Stomach (tissue), 9 donors: ENCODE measurements around the gene SCAF1. TPM values are rescaled to one million over a fixed set of nuclear protein-coding genes. Genes with fewer than 3 reads are reported as not detected.

ENCODE experiments used
- DNase-seq, 2 donors: peaks; one replicate each; pipeline versions ENCODE4 v3.0.0 to v3.0.0-alpha.2; 2013 to 2019
- H3K27ac ChIP-seq, 5 donors: fragments of 200-600 bp in 4 of 5; sonication (generic) in 4 of 5; one replicate each; pipeline ENCODE4 v1.5.1; 2013 to 2019; ENCODE audit warnings: mild to moderate bottlenecking in 1 of 5, moderate library complexity in 1 of 5
- H3K27me3 ChIP-seq, 3 donors: fragments of 200-600 bp; sonication (generic); one replicate each; pipeline ENCODE4 v1.5.1; 2017 to 2019; ENCODE audit warnings: mixed run types in 1 of 3
- H3K36me3 ChIP-seq, 4 donors: fragments of 200-600 bp; sonication (generic); 1 replicate in 3 of 4; 2 replicates in 1 of 4; pipeline ENCODE4 v1.5.1; 2016 to 2019
- H3K4me1 ChIP-seq, 4 donors: fragments of 200-600 bp; sonication (generic); one replicate each; pipeline ENCODE4 v1.5.1; 2016 to 2019
- H3K4me3 ChIP-seq, 4 donors: fragments of 200-600 bp; sonication (generic) in 3 of 4; one replicate each; pipeline ENCODE4 v1.5.1; 2016 to 2019; ENCODE audit warnings: mild to moderate bottlenecking in 1 of 4
- H3K9me3 ChIP-seq, 4 donors: fragments of 200-600 bp; sonication (generic); one replicate each; pipeline ENCODE4 v1.5.1; 2016 to 2019
- EP300 ChIP-seq: sonication (generic); formaldehyde crosslinking; IDR thresholded peaks from one replicate; pipeline ENCODE4 v1.6.1; 2017; ENCODE audit warnings: antibody characterized with exemption
- POLR2A ChIP-seq, 4 donors: fragments of 450-650 bp; IDR thresholded peaks; one replicate each; pipeline ENCODE4 v1.6.1; 2016; ENCODE audit warnings: antibody characterized with exemption in 4 of 4, control low read depth in 2 of 4, mild to moderate bottlenecking in 1 of 4, moderate library complexity in 1 of 4
- POLR2AphosphoS5 ChIP-seq, 3 donors: sonication (generic); formaldehyde crosslinking; IDR thresholded peaks; one replicate each; pipeline ENCODE4 v1.6.1; 2016; ENCODE audit warnings: antibody characterized with exemption in 3 of 3
- WGBS, 5 donors: extraction: QIAGEN DNeasy Blood & Tissue Kit in 3 of 5; methylation state at CpG; one replicate each; pipeline versions ENCODE4 v1.1.5 to v1.1.7; 2013 to 2018; 5-methylcytosine and 5-hydroxymethylcytosine counted together
- intact Hi-C: fragments of 100-400 bp; cut with DNase I; formaldehyde crosslinking; loops from one replicate; pipeline ENCODE4 v1.15.1; 2023; ENCODE audit warnings: low total_unique reads
- polyA plus RNA-seq, 3 donors: library from polyadenylated mRNA; stranded (reverse); fragments of 200-250 nt; gene quantifications; one replicate each; pipeline ENCODE4 v1.2.3, GENCODE V29; 2013
- total RNA-seq, 5 donors: library from RNA; depleted of rRNA; stranded (reverse); fragments of >200 nt; gene quantifications; one replicate each; pipeline versions ENCODE4 v1.1.0 to v1.2.3, GENCODE V29; 2014 to 2016
- TF ChIP-seq, protein P1 (sequence below), 7 experiments: fragments of 450-650 bp in 4 of 7; fragments of 200-600 bp in 3 of 7; sonication (generic) in 3 of 7; IDR thresholded peaks; one replicate each; pipeline ENCODE4 v1.5.1; 2016 to 2019; ENCODE audit warnings: antibody characterized with exemption in 7 of 7, control low read depth in 2 of 7, mild to moderate bottlenecking in 1 of 7
- donor health status: healthy with polysubstance abuse.
- donor health status: Bipolar disorder and iron deficiency.
- donor health status: healthy.

SCAF1 gene
- total and polyA plus RNA-seq, 8 donors, result 8.3 to 41.7 (median 19.7) TPM

DNA sequence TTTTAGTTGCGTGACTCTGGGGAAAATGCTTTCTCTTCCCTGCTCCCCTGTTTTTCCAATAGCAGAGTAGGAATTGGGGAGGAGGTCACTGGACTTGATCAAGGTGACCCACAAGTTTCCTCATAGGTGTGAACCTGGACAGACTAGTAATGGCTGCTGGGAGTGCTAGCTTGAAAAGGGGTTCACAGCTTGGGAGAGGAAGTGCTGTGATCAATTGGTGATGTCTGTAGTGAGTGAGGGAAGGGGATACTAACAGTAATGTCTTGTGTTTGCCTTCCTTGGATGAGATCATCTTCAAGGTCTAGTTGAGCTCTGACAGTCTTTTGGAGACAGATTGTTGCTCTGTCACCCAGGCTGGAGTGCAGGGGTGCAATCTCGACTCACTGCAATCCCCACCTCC, 25.5 kb downstream of the SCAF1 start:
- H3K4me1 ChIP-seq, result peaks cover 25 to 42% (median 40%) of the 10 kb centered on the region in 4 donors
- no peaks in the 10 kb centered on the region for H3K9me3 ChIP-seq
- 78 to 96% (median 91%) methylated on average over 2 of the region's 2 CpGs for WGBS, 5 donors
- H3K27ac ChIP-seq, result no peak overlapping the region
- intact Hi-C loops, result no loop called here
- DNase-seq, result no peak
- no peak for TF ChIP-seq POLR2AphosphoS5 (IDR thresholded peaks at IDR 0.05)
- TF ChIP-seq, protein P1, sequence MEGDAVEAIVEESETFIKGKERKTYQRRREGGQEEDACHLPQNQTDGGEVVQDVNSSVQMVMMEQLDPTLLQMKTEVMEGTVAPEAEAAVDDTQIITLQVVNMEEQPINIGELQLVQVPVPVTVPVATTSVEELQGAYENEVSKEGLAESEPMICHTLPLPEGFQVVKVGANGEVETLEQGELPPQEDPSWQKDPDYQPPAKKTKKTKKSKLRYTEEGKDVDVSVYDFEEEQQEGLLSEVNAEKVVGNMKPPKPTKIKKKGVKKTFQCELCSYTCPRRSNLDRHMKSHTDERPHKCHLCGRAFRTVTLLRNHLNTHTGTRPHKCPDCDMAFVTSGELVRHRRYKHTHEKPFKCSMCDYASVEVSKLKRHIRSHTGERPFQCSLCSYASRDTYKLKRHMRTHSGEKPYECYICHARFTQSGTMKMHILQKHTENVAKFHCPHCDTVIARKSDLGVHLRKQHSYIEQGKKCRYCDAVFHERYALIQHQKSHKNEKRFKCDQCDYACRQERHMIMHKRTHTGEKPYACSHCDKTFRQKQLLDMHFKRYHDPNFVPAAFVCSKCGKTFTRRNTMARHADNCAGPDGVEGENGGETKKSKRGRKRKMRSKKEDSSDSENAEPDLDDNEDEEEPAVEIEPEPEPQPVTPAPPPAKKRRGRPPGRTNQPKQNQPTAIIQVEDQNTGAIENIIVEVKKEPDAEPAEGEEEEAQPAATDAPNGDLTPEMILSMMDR (IDR thresholded peaks at IDR 0.05), result no peak
- H3K4me3 ChIP-seq, result no peak overlapping the region
- H3K27me3 ChIP-seq, result no peaks in the 10 kb centered on the region
- peaks cover 6 to 34% (median 23%) of the 10 kb centered on the region in 4 donors for H3K36me3 ChIP-seq

DNA sequence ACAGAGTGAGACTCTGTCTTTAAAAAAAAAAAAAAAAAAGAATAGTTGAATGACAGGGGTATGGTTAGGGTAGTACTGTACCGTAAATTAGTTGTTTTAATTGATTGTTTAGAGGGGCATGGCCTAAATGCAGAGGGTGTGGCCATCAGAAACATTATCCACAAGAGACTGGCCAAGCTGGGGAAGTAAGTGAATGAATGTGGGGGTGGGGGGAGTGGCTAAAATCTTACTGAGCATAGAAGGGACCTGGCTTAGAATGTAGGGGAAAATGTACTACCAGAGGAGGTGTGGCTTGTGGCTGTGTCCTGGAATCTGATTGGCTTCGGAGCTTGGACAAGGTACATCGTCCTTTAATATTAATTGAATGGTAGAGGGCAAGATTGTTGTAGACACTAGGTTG, 27.5 kb downstream of the SCAF1 start:
- 81 to 95% (median 91%) methylated on average over 3 of the region's 3 CpGs for WGBS, 5 donors

DNA sequence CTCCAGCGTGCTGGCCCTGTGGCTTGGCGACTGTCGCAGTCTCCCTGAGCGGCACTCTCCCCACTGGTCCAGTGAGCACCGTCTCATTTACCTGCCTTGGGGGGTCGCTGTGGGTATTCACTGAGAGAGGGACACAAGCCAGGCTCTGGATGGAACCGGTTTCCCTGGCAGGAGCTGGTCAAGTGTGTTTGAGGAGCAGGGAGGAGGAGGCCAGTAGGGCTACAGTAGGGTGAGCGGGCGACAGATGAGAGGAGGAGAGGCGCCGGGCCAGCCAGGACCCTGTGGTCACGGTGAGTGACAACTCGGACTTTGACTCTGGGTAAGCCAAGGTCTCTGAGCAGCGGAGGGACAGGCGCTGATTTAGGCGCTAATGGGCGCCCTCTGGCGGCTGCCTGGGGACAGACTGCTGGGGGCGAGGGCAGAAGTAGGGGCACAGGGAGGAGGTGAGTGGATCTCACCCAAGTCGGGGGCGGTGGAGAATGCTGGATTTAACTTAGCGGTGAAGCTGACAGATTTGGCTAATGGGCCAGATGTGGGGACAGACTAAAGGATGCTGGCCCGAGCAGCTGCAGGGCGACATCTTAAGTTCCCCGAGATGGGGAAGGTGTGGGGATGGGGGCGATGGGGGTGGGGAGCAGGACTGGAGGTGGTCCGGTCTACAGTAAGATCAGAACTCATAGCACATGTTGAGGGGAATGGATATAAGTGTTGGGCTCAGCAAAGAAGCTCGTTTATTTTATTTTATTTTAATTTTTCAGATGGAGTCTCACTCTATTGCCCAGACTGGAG, 30.3 kb downstream of the SCAF1 start:
- intact Hi-C loops, result no loop called here
- Histone ChIP-seq H3K36me3 (peaks cover 0 to 25% (median 14%) of the 10 kb centered on the region in 4 donors), H3K9me3 (no peaks in the 10 kb centered on the region), H3K4me3 (no peak overlapping the region), H3K4me1 (peaks cover 9 to 27% (median 21%) of the 10 kb centered on the region in 4 donors), H3K27ac (peak overlapping the region; percentile 21 to 77 (median 56)), H3K27me3 (no peaks in the 10 kb centered on the region)
- TF ChIP-seq POLR2AphosphoS5 (IDR thresholded peaks at IDR 0.05), result peak in 1 of 3 donors; percentile 46
- no peak for TF ChIP-seq POLR2A (IDR thresholded peaks at IDR 0.05)
- no peak for TF ChIP-seq EP300
- TF ChIP-seq, protein P1 (IDR thresholded peaks at IDR 0.05), result peak in 5 of 7 experiments; percentile 86 to 92 (median 90)
- WGBS, 5 donors, result 20 to 32% (median 24%) methylated on average over 22 to 28 of the region's 28 CpGs
- peak; percentile 81 to 90 for DNase-seq

More for the DNA sequence above, 27.5 kb downstream of the SCAF1 start:
- Histone ChIP-seq H3K36me3 (peaks cover 0 to 26% (median 14%) of the 10 kb centered on the region in 4 donors), H3K9me3 (no peaks in the 10 kb centered on the region), H3K4me3 (no peak overlapping the region), H3K27ac (no peak overlapping the region), H3K27me3 (no peaks in the 10 kb centered on the region), H3K4me1 (peaks cover 12 to 28% (median 27%) of the 10 kb centered on the region in 4 donors)
- intact Hi-C loops, result no loop called here
- DNase-seq, result no peak
- TF ChIP-seq, protein P1 (IDR thresholded peaks at IDR 0.05), result no peak
- TF ChIP-seq POLR2AphosphoS5 (IDR thresholded peaks at IDR 0.05) (no peak), EP300 (no peak), POLR2A (IDR thresholded peaks at IDR 0.05) (no peak)

DNA sequence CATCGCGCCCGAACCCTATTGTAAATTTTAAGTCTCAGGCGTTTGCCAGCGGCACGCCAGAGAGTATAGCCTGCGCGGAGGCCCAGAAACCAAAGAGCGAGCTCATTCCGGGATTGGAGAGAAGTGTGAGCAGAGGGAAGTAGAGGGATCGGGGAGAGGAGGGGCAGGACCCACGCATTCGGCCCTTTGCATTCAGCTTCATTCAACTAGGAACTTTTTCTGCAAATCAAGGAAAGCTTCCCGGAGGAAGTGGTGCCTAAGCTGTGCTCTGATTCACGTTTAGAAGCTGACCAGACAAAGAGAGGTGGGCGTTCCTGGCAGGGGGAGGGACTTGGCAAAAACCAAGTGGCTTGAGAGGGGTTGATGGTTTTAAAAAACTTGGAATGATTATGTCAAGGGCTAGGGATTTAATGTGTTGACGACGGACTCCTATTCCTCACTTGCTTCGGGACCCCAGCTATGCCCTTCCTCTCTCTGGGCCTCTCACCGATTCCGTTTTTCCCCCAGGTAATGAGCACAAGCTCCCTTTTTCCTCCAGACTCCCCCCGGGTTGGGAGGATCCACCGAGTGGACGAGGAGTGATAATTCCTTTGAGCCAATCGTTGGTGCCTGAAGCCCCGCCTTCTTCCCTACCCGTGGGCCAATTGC, 34.3 kb downstream of the SCAF1 start:
- Histone ChIP-seq H3K9me3 (no peaks in the 10 kb centered on the region), H3K27ac (peak overlapping the region; percentile 69 to 95 (median 93)), H3K36me3 (peaks cover 4 to 14% (median 5%) of the 10 kb centered on the region in 4 donors), H3K27me3 (no peaks in the 10 kb centered on the region), H3K4me3 (peak overlapping the region; percentile 35 to 84 (median 59)), H3K4me1 (peaks cover 42 to 63% (median 58%) of the 10 kb centered on the region in 4 donors)
- DNase-seq, result peak; percentile 84 to 96
- TF ChIP-seq EP300 (no peak), POLR2AphosphoS5 (IDR thresholded peaks at IDR 0.05) (peak in 2 of 3 donors; percentile 28 to 39), POLR2A (IDR thresholded peaks at IDR 0.05) (no peak)
- TF ChIP-seq, protein P1 (IDR thresholded peaks at IDR 0.05), result no peak
- 1 to 4% (median 1%) methylated on average over 26 to 27 of the region's 27 CpGs for WGBS, 5 donors
- intact Hi-C loops, result no loop called here
